Putamen (tissue), 1 donor: ENCODE results near the gene SLC39A2.
"Not testable (repeated sequence)": the region's sequence is repeated elsewhere in the genome, so short reads cannot be mapped to it uniquely, and the experiment has no call there.

Experiments
- DNase-seq: peaks from one replicate; pipeline ENCODE4 v3.0.0-alpha.2; 2016; ENCODE audit warnings: low spot score

SLC39A2 gene

DNA sequence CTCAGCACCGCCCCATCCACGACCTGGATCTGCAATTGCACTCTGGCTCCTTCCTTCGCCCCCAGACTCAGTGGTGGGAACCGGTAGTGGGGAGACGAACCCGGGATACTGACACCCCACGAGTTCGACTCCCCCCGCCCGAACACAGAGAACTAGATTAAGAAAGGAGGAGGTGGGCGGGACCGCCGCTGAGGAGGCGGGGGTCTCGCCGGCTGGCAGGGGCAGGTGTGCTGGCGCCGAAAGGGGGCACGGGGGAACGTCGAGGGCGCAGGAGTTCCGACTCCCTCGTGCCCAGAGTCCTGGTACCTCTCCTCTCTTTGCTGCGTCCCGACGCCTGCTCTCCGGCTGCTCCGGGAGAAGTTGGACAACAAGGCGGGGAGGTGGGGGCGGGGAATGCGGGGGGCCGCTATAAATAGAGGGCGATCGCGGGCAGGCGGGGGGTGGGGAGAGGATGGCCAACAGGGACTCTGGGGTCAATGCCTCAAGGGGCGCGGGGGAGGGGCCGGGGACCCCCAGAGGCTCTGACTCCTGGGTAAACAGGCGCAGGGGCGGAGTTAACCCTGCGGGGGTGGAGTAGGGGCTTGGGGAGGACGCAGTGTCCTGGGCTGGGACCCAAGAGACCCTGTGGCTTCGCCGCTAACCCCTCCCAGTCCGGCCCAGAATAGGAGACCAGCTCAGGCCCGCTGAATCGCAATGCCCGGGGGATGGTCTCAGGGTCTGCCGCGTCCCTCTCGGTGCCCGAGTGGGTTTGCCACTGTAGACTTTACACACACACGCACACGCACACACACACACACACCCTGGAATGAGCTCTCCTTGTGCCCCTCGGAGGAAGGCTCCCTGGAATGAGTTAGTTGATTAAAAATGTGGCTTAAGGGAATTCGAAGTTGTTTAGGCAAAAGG, 26.5 kb downstream of the SLC39A2 start:
- DNase-seq: peak; percentile 92

DNA sequence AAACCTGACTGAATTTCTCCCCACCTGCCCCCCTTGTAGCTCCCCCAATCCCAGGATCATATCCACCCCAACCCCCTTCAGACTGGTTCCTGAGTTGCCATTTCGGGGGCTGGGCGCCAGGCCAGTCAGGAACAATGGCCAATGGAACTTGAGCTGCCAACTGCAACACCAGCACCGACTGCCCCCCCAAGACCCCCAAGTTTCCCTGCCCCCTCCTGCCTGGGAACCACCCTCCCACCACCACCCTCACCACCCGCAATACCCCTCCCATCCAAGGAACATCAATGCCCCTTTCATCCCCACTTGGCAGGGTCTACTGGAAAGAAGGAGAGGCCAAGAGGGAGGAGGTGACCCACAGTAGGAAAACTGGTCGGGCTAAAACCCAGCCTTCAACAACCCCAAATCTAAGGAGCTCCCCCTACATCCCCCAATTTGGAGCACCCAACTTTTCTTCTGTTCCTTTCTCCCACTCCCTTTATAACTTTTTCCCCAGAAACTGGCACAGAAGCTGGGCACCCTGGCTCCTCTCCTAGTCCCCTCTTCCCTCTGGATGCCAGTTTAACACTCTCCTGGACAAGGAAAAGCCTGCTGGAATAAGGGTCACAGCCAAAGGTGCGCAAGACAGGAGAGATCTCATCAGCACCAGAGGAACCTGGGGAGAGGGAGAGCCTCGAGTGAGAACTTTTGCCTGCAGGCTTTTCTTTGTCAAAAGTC, 27.3 kb downstream of the SLC39A2 start:
- peak; percentile 97 for DNase-seq

DNA sequence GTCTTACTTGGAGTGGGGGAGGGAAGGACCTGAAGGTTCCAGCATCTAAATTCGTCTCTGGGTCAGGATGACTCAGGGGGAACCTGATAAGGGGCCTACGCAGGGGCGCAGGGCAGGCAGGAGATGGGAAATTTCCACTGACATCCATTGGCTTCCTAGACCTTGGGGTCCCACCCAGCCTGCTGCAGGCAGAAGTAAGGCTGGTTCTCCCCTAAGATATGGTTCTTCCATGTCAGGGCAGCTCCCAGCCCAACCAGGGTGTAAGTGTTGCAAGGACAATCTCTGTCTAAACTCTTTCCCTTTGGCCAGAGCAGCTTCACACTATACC, 27.9 kb downstream of the SLC39A2 start:
- no peak for DNase-seq

DNA sequence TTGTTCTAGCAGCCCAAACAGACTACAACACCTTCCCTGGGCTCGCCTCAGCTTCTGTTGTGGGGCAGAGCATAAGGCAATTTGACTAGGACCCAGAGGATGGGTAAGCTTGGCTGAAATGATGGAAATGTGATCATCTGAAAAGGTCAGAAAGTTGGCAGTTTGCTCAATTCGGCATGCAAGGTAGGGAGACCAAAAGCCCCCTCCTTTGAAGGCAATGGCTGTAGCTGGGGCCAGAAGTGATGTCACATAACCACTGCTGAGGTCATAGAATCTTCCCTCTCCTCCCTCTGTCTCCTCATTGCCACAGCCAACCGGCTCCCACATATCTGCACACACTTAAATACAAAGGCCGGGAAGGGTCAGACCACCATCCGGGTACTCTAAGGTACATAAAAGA, 30.8 kb downstream of the SLC39A2 start, which contains the start of gene TPPP2:
TSS of gene TPPP2 (plus strand) at position 301 of the 400 bp plus-strand sequence. CDS start 365 bp downstream, outside the sequence.
- no peak for DNase-seq

- no peak for DNase-seq
These were observed 31.4 kb downstream of the SLC39A2 start for GRCh38 chr14:21030531-21030930.

DNA sequence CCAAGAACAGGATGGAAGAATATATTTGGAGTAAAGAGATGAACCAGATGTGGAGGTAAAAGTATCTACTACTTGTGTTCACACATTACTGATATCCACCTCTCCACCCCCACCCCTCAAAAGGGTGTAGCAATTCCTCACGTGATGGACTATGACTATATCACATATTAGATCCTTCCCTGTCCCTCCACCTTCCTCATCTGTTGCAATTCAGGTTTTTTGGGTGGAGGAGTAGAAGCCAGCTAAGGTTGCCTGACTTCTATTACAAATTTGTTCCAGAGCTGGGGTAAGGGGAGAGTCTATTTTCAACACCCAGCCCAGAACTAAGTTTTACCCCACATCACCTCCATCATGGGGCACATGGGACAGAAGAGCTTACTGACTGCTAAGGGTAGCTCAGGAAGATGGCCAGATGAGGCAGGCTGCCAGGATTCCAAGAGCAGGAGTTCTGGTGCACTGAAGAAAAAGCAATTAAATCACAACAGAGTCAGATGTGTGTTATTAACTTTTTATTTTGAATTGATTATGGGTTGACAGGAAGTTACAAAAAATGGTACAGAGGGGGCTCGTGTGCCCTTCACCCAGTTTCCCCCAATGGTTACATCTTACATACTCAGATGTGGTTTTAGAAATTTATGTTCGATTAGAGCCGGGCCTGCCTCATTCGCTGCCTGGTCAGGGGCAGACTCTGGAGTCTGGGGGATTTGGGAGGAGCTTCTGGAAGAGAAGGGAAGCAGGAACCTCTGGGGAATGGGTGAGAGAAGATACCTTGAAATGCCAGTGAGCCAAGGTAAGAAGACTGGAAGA, 33.4 kb downstream of the SLC39A2 start:
- no peak for DNase-seq

DNA sequence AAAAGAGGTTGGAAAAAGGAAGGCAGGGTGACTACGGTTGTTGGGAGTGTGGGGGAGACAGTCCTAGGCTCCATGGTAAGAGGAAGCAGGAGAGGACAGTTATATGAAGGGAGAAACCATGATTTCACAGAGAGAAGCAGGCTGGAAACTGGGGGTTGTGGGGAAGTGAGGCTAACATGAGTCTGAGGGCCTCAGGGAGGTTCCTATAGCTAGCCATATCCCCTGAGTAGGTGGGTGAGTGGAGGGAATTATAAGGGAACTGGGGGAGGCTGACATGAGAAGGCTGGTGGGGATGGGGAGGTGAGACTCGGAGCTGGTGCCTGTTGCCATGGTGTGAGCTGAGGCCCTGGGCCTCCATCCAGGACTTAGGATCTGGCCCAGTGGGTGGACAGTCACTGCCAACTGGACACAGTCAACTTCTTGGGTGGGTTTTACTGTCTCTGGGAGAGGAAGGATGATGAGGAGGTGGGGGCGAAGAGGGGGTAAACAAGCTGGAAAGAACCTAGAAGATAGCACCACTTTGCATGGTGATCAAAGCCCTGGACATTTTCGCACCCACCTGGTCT, 34.1 kb downstream of the SLC39A2 start:
- no peak for DNase-seq

GRCh38 chr14:21034707-21035106, 35.6 kb downstream of the SLC39A2 start, which contains the start of gene RNASE13:
RNASE13 (minus strand) TSS chr14:21034807; CDS start chr14:21034288, 519 bp downstream.
- DNase-seq: no peak

DNA sequence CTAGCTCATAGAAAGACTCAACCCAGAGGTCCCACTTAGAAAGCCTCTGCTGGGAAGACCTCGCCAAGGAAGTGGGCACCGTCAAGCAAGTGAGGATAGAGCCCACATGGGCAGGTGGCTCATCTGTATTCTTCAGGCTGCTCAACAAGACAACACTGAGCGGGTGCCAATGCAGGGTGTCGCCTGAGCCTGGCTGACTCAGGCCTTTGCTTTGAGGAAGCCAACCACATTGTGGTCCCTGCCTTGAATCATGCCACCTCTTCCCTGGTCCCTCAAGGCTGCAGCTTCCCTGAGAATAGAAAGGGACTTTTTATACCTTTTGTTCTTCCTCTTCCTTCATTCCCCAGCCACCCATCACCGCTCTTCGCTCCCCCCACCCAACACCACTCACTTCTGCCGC, 37.7 kb downstream of the SLC39A2 start:
- no peak for DNase-seq

- DNase-seq: no peak
These were observed 38.1 kb downstream of the SLC39A2 start for GRCh38 chr14:21037156-21037555.

GRCh38 chr14:21038441-21039422, 39.6 kb downstream of the SLC39A2 start:
- DNase-seq: peak; percentile 89

DNA sequence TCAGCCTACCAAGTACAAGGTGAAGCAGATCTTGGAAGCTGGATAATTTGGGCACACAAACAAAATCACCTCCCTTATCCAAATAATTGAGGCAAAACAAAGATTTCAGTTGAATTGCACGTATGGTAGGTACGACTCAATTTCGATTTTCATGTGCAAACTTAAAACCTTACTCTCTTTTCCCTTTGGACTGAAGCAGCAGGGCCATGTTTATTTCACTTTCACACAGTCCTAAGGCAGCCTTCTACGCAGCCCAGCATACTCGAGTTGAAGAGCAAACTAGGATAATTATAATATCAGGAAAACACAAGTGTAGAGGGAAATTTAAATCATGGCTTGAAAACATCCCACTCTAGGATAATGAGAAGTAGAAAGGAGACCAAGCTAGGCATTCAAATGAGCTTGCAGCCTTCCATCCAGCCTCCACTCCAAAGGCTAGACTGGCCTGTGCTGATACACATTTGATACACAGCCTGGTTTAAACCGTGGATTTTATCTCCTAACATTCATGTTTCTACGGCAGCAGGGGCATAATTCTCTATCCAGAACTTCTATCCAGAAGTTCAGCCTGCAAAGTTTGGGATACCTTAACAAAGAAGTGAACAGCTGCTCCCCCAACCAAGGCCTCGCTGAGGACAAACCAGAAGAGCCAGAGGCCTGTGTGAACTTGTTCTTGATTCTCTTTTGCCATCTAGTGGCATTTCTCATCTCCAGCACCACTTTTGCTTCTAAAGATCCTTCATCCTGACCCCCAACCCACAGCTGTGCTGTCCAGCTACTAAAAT, 40.7 kb downstream of the SLC39A2 start:
- peak; percentile 85 for DNase-seq

- DNase-seq: no peak
These were observed 41.4 kb downstream of the SLC39A2 start for GRCh38 chr14:21040370-21040925.

GRCh38 chr14:21040941-21041340, 41.8 kb downstream of the SLC39A2 start:
- DNase-seq: not testable (repeated sequence)

GRCh38 chr14:21041676-21042433, 42.8 kb downstream of the SLC39A2 start, which contains the start of gene RNASE7:
RNASE7 (plus strand) TSS chr14:21042362; CDS start chr14:21042993, 631 bp downstream.
- DNase-seq: no peak

- peak; percentile 74 for DNase-seq
These were observed 43.8 kb downstream of the SLC39A2 start for GRCh38 chr14:21042918-21043317.

DNA sequence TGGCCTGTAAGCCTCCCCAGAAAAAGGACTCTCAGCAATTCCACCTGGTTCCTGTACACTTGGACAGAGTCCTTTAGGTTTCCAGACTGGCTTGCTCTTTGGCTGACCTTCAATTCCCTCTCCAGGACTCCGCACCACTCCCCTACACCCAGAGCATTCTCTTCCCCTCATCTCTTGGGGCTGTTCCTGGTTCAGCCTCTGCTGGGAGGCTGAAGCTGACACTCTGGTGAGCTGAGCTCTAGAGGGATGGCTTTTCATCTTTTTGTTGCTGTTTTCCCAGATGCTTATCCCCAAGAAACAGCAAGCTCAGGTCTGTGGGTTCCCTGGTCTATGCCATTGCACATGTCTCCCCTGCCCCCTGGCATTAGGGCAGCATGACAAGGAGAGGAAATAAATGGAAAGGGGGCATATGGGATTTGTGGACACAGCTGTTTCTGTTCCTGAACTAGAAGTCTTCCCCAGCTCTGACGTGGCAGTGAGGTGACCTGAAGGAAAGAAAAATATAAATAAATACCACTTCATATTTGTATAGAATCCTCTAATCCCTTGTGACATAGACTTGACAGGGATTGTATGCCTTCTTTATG, 44.4 kb downstream of the SLC39A2 start:
- DNase-seq: no peak

- DNase-seq: no peak
These were observed 45.0 kb downstream of the SLC39A2 start for GRCh38 chr14:21043974-21044618.
